Loucy (cell line): Measurements from ENCODE around the gene NOXO1.
"Not testable (repeated sequence)": the region's sequence is repeated elsewhere in the genome, so short reads cannot be mapped to it uniquely, and the experiment has no call there.

ENCODE experiments used
- H2AFZ ChIP-seq: fragments of 200-600 bp; sonication (generic); 2 replicates; pipeline ENCODE4 v1.6.0; 2016; ENCODE audit warnings: antibody characterized with exemption, mild to moderate bottlenecking, low read length, moderate library complexity
- H3F3A ChIP-seq: fragments of 200-600 bp; 2 replicates; pipeline ENCODE4 v1.6.0; 2016; ENCODE audit warnings: antibody characterized with exemption, low read depth, mild to moderate bottlenecking
- H3K27me3 ChIP-seq: fragments of 200-600 bp; sonication (generic); 2 replicates; pipeline ENCODE4 v1.6.1; 2014; ENCODE audit warnings: low read length, mild to moderate bottlenecking; ENCODE audit not compliant: insufficient read depth, poor library complexity, severe bottlenecking
- H3K36me3 ChIP-seq: fragments of 200-600 bp; sonication (generic); 2 replicates; pipeline ENCODE4 v1.6.1; 2016; ENCODE audit warnings: low read length; ENCODE audit not compliant: insufficient read depth
- H3K4me1 ChIP-seq: fragments of 200-600 bp; sonication (generic); 2 replicates; pipeline ENCODE4 v1.5.1; 2014; ENCODE audit warnings: low read length, mild to moderate bottlenecking; ENCODE audit not compliant: insufficient read depth, poor library complexity, severe bottlenecking
- H3K4me2 ChIP-seq: fragments of 200-600 bp; sonication (generic); 2 replicates; pipeline ENCODE4 v1.6.0; 2014; ENCODE audit warnings: antibody characterized with exemption, low read length, low read depth, mild to moderate bottlenecking; ENCODE audit not compliant: poor library complexity, severe bottlenecking
- H3K4me3 ChIP-seq: fragments of 200-600 bp; sonication (generic); 2 replicates; pipeline ENCODE4 v1.5.1; 2014; ENCODE audit warnings: low read length, mild to moderate bottlenecking, mixed read lengths; ENCODE audit not compliant: poor library complexity, severe bottlenecking
- H3K79me2 ChIP-seq: fragments of 200-600 bp; sonication (generic); 2 replicates; pipeline ENCODE4 v1.6.1; 2014; ENCODE audit warnings: low read length; ENCODE audit not compliant: insufficient read depth
- H3K9ac ChIP-seq: fragments of 200-600 bp; sonication (generic); 2 replicates; pipeline ENCODE4 v1.6.0; 2014; ENCODE audit warnings: mild to moderate bottlenecking, low read depth, low read length, moderate library complexity; ENCODE audit not compliant: poor library complexity, severe bottlenecking
- H3K9me2 ChIP-seq: fragments of 200-600 bp; sonication (generic); replicated peaks from 2 replicates; pipeline ENCODE4 v1.6.1; 2016; ENCODE audit warnings: low read depth, low read length, mixed read lengths
- H3K9me3 ChIP-seq: fragments of 200-600 bp; sonication (generic); 2 replicates; pipeline ENCODE4 v1.6.1; 2014; ENCODE audit warnings: mild to moderate bottlenecking, antibody characterized with exemption, low read length, low read depth; ENCODE audit not compliant: insufficient read depth
- H4K20me1 ChIP-seq: fragments of 200-600 bp; sonication (generic); 2 replicates; pipeline ENCODE4 v1.6.0; 2014; ENCODE audit warnings: antibody characterized with exemption, low read length, mild to moderate bottlenecking; ENCODE audit not compliant: insufficient read depth, poor library complexity, severe bottlenecking
- EZH2phosphoT487 ChIP-seq: fragments of 200-600 bp; IDR thresholded peaks from 2 replicates; pipeline ENCODE4 v1.6.1; 2018; ENCODE audit warnings: antibody characterized with exemption, mild to moderate bottlenecking, moderate library complexity, borderline replicate concordance
- TF ChIP-seq, protein P1 (sequence below): fragments of 200-600 bp; sonication (generic); conservative IDR thresholded peaks from 2 replicates; pipeline ENCODE4 v1.5.1; 2014; ENCODE audit warnings: mild to moderate bottlenecking, antibody characterized with exemption, low read length

NOXO1 gene

DNA sequence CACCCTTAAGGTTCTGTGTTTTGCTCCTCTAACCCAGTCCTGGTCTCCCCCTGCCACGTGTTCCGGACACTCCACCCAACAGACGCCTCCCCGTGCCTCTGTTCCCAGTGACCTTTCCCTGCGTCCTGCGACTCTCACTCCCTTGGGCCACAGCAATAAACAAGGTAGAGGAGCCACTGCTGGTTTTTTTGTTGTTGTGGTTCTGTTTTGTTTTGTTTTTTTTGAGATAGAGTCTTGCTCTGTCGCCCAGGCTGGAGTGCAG is 34.6 kb upstream of the NOXO1 start:
- no peaks in the 10 kb centered on the region for H3K9me2 ChIP-seq
- H3K4me2 ChIP-seq, result no peak overlapping the region
- no peak overlapping the region for H3K9ac ChIP-seq
- no peaks in the 10 kb centered on the region for H4K20me1 ChIP-seq
- no peak for TF ChIP-seq EZH2phosphoT487
- H3K4me3 ChIP-seq, result no peak overlapping the region
- no peaks in the 10 kb centered on the region for H3K36me3 ChIP-seq
- H3K9me3 ChIP-seq, result no peaks in the 10 kb centered on the region
- H2AFZ ChIP-seq, result no peak overlapping the region
- no peaks in the 10 kb centered on the region for H3K4me1 ChIP-seq
- H3K27me3 ChIP-seq, result no peaks in the 10 kb centered on the region
- no peaks in the 10 kb centered on the region for H3K79me2 ChIP-seq
- no peaks in the 10 kb centered on the region for H3F3A ChIP-seq

GRCh38 chr16:2015117-2015946 is 34.1 kb upstream of the NOXO1 start:
- H3K9me2 ChIP-seq, result no peaks in the 10 kb centered on the region
- H3K36me3 ChIP-seq, result no peaks in the 10 kb centered on the region
- no peaks in the 10 kb centered on the region for H3K9me3 ChIP-seq
- no peak overlapping the region for H3K4me2 ChIP-seq
- H3K9ac ChIP-seq, result no peak overlapping the region
- H3K4me1 ChIP-seq, result peaks cover 2% of the 10 kb centered on the region
- no peak overlapping the region for H3K4me3 ChIP-seq
- no peaks in the 10 kb centered on the region for H3K79me2 ChIP-seq
- no peak overlapping the region for H2AFZ ChIP-seq
- H3F3A ChIP-seq, result no peaks in the 10 kb centered on the region
- no peak for TF ChIP-seq EZH2phosphoT487
- TF ChIP-seq, protein P1, sequence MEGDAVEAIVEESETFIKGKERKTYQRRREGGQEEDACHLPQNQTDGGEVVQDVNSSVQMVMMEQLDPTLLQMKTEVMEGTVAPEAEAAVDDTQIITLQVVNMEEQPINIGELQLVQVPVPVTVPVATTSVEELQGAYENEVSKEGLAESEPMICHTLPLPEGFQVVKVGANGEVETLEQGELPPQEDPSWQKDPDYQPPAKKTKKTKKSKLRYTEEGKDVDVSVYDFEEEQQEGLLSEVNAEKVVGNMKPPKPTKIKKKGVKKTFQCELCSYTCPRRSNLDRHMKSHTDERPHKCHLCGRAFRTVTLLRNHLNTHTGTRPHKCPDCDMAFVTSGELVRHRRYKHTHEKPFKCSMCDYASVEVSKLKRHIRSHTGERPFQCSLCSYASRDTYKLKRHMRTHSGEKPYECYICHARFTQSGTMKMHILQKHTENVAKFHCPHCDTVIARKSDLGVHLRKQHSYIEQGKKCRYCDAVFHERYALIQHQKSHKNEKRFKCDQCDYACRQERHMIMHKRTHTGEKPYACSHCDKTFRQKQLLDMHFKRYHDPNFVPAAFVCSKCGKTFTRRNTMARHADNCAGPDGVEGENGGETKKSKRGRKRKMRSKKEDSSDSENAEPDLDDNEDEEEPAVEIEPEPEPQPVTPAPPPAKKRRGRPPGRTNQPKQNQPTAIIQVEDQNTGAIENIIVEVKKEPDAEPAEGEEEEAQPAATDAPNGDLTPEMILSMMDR, result no peak
- H4K20me1 ChIP-seq, result no peaks in the 10 kb centered on the region
- no peaks in the 10 kb centered on the region for H3K27me3 ChIP-seq

DNA sequence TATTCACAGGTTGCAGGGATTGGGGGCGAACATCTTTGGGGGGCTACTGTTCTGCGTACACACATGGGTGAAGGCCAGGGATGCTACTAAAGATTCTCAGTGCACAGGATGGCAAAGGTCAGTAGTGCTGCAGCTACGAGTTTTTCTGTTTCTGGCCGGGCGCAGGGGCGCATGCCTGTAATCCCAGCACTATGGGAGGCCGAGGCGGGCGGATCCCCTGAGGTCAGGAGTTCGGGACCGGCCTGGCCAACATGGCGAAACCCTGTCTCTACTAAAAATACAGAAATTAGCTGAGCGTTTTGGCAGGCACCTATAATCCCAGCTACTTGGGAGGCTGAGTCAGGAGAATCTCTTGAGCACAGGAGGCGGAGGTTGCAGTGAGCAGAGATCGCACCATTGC is 32.3 kb upstream of the NOXO1 start:
- H3K27me3 ChIP-seq, result no peaks in the 10 kb centered on the region
- H3K4me1 ChIP-seq, result peaks cover 7% of the 10 kb centered on the region
- no peak overlapping the region for H3K4me3 ChIP-seq

GRCh38 chr16:2011726-2012125 is 30.5 kb upstream of the NOXO1 start:
- Histone ChIP-seq H3K4me1 (peaks cover 10% of the 10 kb centered on the region), H3K79me2 (peaks cover 26% of the 10 kb centered on the region), H4K20me1 (peaks cover 17% of the 10 kb centered on the region)
- H3K4me3 ChIP-seq, H3K27me3 ChIP-seq, H2AFZ ChIP-seq, H3K4me2 ChIP-seq, H3F3A ChIP-seq, H3K9me2 ChIP-seq, H3K9me3 ChIP-seq, H3K9ac ChIP-seq, H3K36me3 ChIP-seq: not testable (repeated sequence)

More for the DNA sequence above, 32.3 kb upstream of the NOXO1 start:
- H4K20me1 ChIP-seq, result peaks cover 5% of the 10 kb centered on the region
- peaks cover 8% of the 10 kb centered on the region for H3K79me2 ChIP-seq
- H3K36me3 ChIP-seq, result no peaks in the 10 kb centered on the region
- TF ChIP-seq EZH2phosphoT487, result no peak
- TF ChIP-seq, protein P1, result no peak
- H3K9ac ChIP-seq, result no peak overlapping the region
- H3K4me2 ChIP-seq, result no peak overlapping the region
- no peaks in the 10 kb centered on the region for H3F3A ChIP-seq
- H2AFZ ChIP-seq, result no peak overlapping the region
- H3K9me3 ChIP-seq, result no peaks in the 10 kb centered on the region
- H3K9me2 ChIP-seq, result no peaks in the 10 kb centered on the region
